Measurements from ENCODE around the gene MUSTN1. TPM values are rescaled to one million over a fixed set of nuclear protein-coding genes. Genes with fewer than 3 reads are reported as not detected.

Gene MUSTN1
- polyA plus RNA-seq, 1 experiment, result not detected

DNA sequence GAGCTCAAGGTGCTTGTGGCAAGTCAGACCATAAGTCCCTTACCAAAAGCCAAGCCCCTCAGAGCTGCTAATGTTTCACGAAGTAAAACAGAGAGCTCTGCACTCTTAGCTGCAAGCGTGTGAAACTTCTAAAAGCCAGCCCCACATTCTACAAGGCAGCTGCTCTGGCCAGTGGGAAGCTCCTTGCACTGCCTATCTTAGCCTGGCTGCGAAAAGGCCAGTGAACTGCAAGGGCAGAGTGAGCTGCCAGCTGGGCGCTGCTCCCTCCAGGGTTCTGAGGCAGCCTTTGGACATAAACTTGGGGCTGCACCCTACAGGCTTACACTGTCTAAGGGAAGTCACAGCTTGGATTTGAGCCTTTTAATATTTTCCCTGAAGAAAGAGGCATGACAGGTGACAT lies 2.2 kb upstream of the MUSTN1 start:
- Histone ChIP-seq H3K4me3 (ENCODE audit: low read depth, low read length) (no peak overlapping the region), H3K27ac (ENCODE audit: low read depth, low read length) (no peak overlapping the region), H3K27me3 (ENCODE audit: control insufficient read depth, insufficient read depth, low read length) (no peaks in the 10 kb centered on the region), H3K9me3 (ENCODE audit: control insufficient read depth, insufficient read depth, low read length) (no peaks in the 10 kb centered on the region)
- DNase-seq (ENCODE audit: low read depth, low spot score), result no peak
- ChIA-PET POLR2A (no interaction called here), CTCF (no interaction called here)
- no peak for TF ChIP-seq CTCF (IDR thresholded peaks at IDR 0.05; ENCODE audit: low read depth, low read length)

DNA sequence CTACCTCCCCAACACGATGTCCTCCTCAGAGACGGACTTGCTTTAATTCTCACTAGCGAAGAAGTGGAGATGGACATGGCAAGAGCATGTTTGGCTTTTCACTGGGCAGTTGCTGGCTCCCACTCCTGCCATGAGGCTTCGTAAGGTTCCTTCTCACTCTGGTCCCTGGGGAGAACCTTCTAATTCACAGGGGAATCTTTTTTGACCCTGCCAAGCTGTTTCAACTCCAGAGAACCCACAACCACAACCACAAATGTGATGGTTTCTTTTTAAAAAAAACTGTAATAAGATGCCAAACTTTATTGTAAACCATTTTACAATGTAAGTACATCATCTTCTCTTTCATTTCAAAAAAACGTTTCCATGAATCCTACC lies 1.6 kb upstream of the MUSTN1 start:
- CTCF ChIA-PET, result interaction anchor here (1.5 kb wide), 1 partner anchor 15 kb away, joined by 3 read pairs; no protein-coding TSS in a partner anchor
- Histone ChIP-seq H3K4me3 (ENCODE audit: low read depth, low read length) (no peak overlapping the region), H3K27ac (ENCODE audit: low read depth, low read length) (no peak overlapping the region), H3K27me3 (ENCODE audit: control insufficient read depth, insufficient read depth, low read length) (no peaks in the 10 kb centered on the region), H3K9me3 (ENCODE audit: control insufficient read depth, insufficient read depth, low read length) (no peaks in the 10 kb centered on the region)
- POLR2A ChIA-PET, result no interaction called here
- no peak for DNase-seq (ENCODE audit: low read depth, low spot score)
- TF ChIP-seq CTCF (IDR thresholded peaks at IDR 0.05; ENCODE audit: low read depth, low read length), result no peak

DNA sequence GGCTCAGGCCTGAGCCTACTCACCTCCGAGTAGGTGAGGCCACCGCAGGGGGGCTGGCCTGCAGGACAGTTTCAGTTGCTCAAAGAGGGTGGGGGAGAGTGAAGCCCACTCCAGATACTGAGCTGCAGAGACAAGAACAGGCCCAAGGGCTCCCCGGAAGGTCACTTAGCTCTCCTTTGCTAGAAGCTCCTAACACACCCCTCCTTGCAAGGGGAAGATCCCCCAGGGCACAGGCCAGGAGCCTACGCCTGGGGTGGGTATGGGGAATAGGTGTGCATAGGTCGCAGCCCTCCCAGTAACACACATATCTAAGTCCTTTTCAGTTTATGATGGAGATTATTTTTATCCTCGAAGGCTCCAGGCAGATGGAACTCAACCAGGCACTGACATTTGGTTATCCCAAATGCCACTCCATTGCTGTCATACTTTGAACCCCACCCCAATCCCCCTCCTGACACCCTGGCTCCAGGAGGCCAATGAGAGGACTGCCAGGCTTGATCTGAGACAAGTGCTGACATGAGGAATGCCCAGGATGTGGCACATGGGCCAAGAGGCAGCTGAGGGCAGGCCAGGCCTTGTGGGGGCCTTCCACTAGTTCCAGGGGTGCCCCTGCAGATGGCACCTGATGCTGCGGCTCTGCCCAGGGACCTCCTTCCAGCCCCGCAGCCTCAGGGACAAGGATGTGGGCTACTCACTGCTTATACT lies 1.1 kb upstream of the MUSTN1 start:
- DNase-seq (ENCODE audit: low read depth, low spot score), result no peak
- no peaks in the 10 kb centered on the region for H3K27me3 ChIP-seq (ENCODE audit: control insufficient read depth, insufficient read depth, low read length)
- H3K4me3 ChIP-seq (ENCODE audit: low read depth, low read length), result no peak overlapping the region
- POLR2A ChIA-PET, result no interaction called here
- H3K9me3 ChIP-seq (ENCODE audit: control insufficient read depth, insufficient read depth, low read length), result no peaks in the 10 kb centered on the region
- no peak for TF ChIP-seq CTCF (IDR thresholded peaks at IDR 0.05; ENCODE audit: low read depth, low read length)
- no peak overlapping the region for H3K27ac ChIP-seq (ENCODE audit: low read depth, low read length)
- CTCF ChIA-PET, result interaction anchor here (1.1 to 2.0 kb wide), 3 partner anchors 14 to 99 kb away, joined by 3 to 4 read pairs (median 4); no protein-coding TSS in a partner anchor

DNA sequence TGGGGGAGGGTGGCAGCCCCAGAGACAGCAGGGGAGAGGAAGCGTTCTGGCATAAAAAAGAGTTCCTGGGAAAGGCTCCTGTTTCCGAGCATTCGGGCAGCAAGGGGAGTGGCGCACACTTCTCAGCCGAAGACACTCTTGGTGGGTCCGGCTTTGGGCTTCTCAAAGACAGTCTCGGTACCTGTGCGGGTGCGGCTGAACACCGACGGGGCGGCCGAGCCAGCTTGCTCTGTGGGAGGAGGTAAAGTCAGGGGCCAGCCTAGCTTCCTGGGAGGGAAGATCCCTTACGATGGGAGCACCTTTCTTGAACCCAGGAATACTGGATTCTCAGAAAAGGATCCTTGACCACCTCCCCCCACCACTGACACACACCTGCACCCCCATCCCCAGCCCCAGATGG lies 1.6 kb downstream of the MUSTN1 start:
- POLR2A ChIA-PET, result no interaction called here
- no peak for TF ChIP-seq CTCF (IDR thresholded peaks at IDR 0.05; ENCODE audit: low read depth, low read length)
- Histone ChIP-seq H3K9me3 (ENCODE audit: control insufficient read depth, insufficient read depth, low read length) (no peaks in the 10 kb centered on the region), H3K4me3 (ENCODE audit: low read depth, low read length) (no peak overlapping the region), H3K27ac (ENCODE audit: low read depth, low read length) (no peak overlapping the region), H3K27me3 (ENCODE audit: control insufficient read depth, insufficient read depth, low read length) (no peaks in the 10 kb centered on the region)
- CTCF ChIA-PET, result interaction anchor here (0.5 to 1.1 kb wide), 2 partner anchors 102 to 153 kb away, joined by 4 read pairs; no protein-coding TSS in a partner anchor
- DNase-seq (ENCODE audit: low read depth, low spot score), result no peak

DNA sequence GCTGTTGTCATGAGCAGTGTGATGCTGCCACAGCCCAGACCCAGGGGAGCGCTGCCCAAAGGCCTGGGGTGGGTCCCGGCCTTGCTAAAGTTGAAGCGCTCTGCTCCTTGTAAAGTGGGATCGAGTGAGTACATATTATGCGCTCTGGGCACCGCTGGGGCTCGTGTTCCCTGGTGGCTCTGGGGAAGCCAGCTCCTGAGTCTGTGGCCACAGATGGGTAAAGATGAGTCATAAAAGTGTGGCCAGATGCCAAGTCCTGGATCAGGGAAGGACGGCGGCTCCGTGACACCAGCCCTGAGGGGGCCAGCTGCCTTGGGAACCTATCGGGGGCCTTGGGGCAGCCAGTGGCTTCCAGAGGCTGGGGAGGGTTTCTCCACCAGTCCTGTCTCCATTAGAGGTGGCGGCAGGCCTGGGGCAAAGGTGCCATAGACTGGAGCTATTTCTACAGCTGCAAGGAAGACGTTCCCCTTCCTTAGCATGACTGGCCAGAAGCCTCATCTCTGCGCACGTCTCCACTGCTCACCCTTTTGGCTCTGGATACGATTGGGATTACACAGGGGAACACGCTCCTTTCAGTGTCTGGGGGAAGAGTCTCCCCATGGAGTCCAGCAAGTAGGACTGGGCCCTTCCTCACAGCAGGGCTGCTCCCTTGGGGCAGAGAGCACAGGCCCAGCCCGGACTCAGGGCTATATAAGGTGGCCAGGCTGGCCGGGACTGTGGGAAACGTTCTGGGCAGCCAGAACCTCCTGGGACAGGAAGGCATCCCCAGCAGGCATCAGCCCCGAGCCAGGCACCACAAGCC lies 3.1 kb downstream of the MUSTN1 start:
- POLR2A ChIA-PET, result no interaction called here
- CTCF ChIA-PET, result no interaction called here
- Histone ChIP-seq H3K27ac (ENCODE audit: low read depth, low read length) (no peak overlapping the region), H3K4me3 (ENCODE audit: low read depth, low read length) (no peak overlapping the region), H3K9me3 (ENCODE audit: control insufficient read depth, insufficient read depth, low read length) (no peaks in the 10 kb centered on the region), H3K27me3 (ENCODE audit: control insufficient read depth, insufficient read depth, low read length) (no peaks in the 10 kb centered on the region)
- no peak for DNase-seq (ENCODE audit: low read depth, low spot score)
- TF ChIP-seq CTCF (IDR thresholded peaks at IDR 0.05; ENCODE audit: low read depth, low read length), result no peak
